Measurements from ENCODE around the gene FAM111A. TPM values are rescaled to one million over a fixed set of nuclear protein-coding genes. Genes with fewer than 3 reads are reported as not detected.

Gene FAM111A
- total and polyA plus RNA-seq, 9 of the 15 experiments (the other 6 are each of a cell fraction or from before 2014, with no cell fraction given), result 14.8 to 30.6 (median 20.1) TPM

DNA sequence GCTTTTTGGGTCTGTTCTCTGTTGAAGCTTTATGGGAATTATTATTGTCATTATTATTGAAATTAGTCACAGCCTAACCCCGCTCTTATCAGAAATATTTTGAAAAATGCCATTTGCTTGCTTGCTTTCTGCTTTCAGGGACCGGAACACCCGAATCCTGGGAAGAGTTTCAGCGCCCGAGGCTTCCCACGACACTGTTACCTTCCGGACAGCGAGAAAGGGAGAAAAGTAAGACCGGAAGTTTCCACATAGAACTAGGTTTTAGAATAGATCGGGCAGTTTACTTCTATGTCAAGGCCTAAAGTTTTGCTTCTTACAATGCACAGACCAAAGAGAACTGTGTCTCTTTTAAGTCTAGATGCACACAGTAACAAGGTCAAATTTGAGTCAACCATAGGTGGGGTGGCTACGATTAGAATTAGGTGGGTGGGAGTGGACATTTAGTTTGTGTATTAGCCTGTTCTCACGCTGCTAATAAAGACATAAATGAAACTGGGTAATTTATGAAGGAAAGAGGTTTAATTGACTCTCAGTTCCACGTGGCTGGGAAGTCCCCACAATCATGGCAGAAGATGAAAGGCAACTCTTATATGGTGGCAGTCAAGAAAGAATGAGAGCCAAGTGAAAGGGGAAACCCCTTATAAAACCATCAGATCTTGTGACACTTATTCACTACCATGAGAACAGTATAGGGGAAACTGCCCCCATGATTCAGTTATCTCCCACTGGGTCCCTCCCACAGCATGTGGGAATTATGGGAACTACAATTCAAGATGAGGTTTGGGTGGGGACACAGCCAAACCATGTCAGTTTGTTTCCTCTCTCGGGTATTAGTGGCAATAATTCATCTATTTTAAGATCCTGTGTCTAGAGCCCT is 57.1 kb downstream of the FAM111A start:
- H3K9me1 ChIP-seq (ENCODE audit: control insufficient read depth, insufficient read depth, low read length), result no peaks in the 10 kb centered on the region
- no peak for ATAC-seq
- ChIA-PET POLR2A (interaction anchor here (0.9 kb wide), 1 partner anchor 15 kb away, joined by 3 read pairs; no protein-coding TSS in a partner anchor), CTCF (ENCODE audit: low intra/inter-chr PET ratio) (no interaction called here)
- no peaks in the 10 kb centered on the region for H4K20me1 ChIP-seq (replicated peaks; ENCODE audit: control insufficient read depth, insufficient read depth, low read length)
- no peak overlapping the region for H3K4me3 ChIP-seq
- 3% methylated on average over 14 of the region's 14 CpGs for WGBS (ENCODE audit: insufficient coverage, low coverage, missing lambda C conversion rate)
- H3K27me3 ChIP-seq (ENCODE audit: control insufficient read depth in 2 of 2, insufficient read depth in 2 of 2, low read length in 2 of 2), result peaks cover 10 to 18% of the 10 kb centered on the region in 2 experiments
- intact Hi-C loops (cut with micrococcal nuclease), result no loop called here
- H3K4me1 ChIP-seq (replicated peaks in 1 of 2; ENCODE audit: control insufficient read depth in 2 of 2, insufficient read depth in 2 of 2, low read length in 2 of 2), result peaks cover 0 to 2% of the 10 kb centered on the region in 2 experiments; a peak in 1 of 5 replicates
- in situ Hi-C loops (cut with MboI), result loop anchor here (25.0 kb wide), 1 partner anchor 488 kb away; no protein-coding TSS in a partner anchor
- H3K27ac ChIP-seq (ENCODE audit: extremely low read depth, low read depth, low read length), result no peak overlapping the region
- no peaks in the 10 kb centered on the region for H3K36me3 ChIP-seq (ENCODE audit: control insufficient read depth, insufficient read depth, low read length)
- no peak overlapping the region for H3K9ac ChIP-seq (ENCODE audit: insufficient read depth in 1 of 2, low read depth in 2 of 2, low read length in 2 of 2)
- no peaks in the 10 kb centered on the region for H3K79me2 ChIP-seq (ENCODE audit: control insufficient read depth, insufficient read depth, low read length)
- TF ChIP-seq, protein P1, sequence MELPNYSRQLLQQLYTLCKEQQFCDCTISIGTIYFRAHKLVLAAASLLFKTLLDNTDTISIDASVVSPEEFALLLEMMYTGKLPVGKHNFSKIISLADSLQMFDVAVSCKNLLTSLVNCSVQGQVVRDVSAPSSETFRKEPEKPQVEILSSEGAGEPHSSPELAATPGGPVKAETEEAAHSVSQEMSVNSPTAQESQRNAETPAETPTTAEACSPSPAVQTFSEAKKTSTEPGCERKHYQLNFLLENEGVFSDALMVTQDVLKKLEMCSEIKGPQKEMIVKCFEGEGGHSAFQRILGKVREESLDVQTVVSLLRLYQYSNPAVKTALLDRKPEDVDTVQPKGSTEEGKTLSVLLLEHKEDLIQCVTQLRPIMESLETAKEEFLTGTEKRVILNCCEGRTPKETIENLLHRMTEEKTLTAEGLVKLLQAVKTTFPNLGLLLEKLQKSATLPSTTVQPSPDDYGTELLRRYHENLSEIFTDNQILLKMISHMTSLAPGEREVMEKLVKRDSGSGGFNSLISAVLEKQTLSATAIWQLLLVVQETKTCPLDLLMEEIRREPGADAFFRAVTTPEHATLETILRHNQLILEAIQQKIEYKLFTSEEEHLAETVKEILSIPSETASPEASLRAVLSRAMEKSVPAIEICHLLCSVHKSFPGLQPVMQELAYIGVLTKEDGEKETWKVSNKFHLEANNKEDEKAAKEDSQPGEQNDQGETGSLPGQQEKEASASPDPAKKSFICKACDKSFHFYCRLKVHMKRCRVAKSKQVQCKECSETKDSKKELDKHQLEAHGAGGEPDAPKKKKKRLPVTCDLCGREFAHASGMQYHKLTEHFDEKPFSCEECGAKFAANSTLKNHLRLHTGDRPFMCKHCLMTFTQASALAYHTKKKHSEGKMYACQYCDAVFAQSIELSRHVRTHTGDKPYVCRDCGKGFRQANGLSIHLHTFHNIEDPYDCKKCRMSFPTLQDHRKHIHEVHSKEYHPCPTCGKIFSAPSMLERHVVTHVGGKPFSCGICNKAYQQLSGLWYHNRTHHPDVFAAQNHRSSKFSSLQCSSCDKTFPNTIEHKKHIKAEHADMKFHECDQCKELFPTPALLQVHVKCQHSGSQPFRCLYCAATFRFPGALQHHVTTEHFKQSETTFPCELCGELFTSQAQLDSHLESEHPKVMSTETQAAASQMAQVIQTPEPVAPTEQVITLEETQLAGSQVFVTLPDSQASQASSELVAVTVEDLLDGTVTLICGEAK (IDR thresholded peaks at IDR 0.05), result peak; percentile 43; the same call in 1 of the 2 replicates
- TF ChIP-seq, protein P1 (CRISPR knock-in tag; IDR thresholded peaks at IDR 0.05), result no peak
- peak; percentile 71 for TF ChIP-seq GABPA (tag; conservative IDR thresholded peaks at IDR 0.05; ENCODE audit: low read depth)
- TF ChIP-seq KLF1 (tag; IDR thresholded peaks at IDR 0.05), result no peak
- TF ChIP-seq, protein P2, sequence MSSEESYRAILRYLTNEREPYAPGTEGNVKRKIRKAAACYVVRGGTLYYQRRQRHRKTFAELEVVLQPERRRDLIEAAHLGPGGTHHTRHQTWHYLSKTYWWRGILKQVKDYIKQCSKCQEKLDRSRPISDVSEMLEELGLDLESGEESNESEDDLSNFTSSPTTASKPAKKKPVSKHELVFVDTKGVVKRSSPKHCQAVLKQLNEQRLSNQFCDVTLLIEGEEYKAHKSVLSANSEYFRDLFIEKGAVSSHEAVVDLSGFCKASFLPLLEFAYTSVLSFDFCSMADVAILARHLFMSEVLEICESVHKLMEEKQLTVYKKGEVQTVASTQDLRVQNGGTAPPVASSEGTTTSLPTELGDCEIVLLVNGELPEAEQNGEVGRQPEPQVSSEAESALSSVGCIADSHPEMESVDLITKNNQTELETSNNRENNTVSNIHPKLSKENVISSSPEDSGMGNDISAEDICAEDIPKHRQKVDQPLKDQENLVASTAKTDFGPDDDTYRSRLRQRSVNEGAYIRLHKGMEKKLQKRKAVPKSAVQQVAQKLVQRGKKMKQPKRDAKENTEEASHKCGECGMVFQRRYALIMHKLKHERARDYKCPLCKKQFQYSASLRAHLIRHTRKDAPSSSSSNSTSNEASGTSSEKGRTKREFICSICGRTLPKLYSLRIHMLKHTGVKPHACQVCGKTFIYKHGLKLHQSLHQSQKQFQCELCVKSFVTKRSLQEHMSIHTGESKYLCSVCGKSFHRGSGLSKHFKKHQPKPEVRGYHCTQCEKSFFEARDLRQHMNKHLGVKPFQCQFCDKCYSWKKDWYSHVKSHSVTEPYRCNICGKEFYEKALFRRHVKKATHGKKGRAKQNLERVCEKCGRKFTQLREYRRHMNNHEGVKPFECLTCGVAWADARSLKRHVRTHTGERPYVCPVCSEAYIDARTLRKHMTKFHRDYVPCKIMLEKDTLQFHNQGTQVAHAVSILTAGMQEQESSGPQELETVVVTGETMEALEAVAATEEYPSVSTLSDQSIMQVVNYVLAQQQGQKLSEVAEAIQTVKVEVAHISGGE (CRISPR knock-in tag; IDR thresholded peaks at IDR 0.05), result peak in 1 of 3 experiments; percentile 79; a peak in 2 of 6 replicates
- no peak for DNase-seq (ENCODE audit: extremely low read depth in 1 of 4, low spot score in 3 of 4)
- BruUV-seq (replicated peaks), result no TSS peak
- FAIRE-seq, result no peak
- H2AFZ ChIP-seq (ENCODE audit: low read depth, low read length), result peak overlapping the region; percentile 30; the same call in 1 of the 2 replicates
- no peak overlapping the region; the same call in 1 of the 2 replicates for H3K4me2 ChIP-seq (ENCODE audit: insufficient read depth, low read length)
- no peaks in the 10 kb centered on the region for H3K9me3 ChIP-seq (replicated peaks; ENCODE audit: control insufficient read depth, insufficient read depth, low read depth, low read length)
